Mesendoderm (in vitro differentiated cells): Measurements from ENCODE around the gene HECA.

Source experiments
- DNase-seq: peaks from one replicate; pipeline ENCODE4 v3.0.0; 2013
- H2AK5ac ChIP-seq: 2 replicates; pipeline ENCODE4 v1.6.1; 2013; ENCODE audit warnings: low read length, inconsistent platforms
- H2BK120ac ChIP-seq: 2 replicates; pipeline ENCODE4 v1.6.1; 2013; ENCODE audit warnings: low read depth, mild to moderate bottlenecking, low read length, moderate library complexity, mixed read lengths
- H2BK15ac ChIP-seq: replicated peaks from 2 replicates; pipeline ENCODE4 v1.6.1; 2013; ENCODE audit warnings: low read depth, mild to moderate bottlenecking, moderate library complexity
- H2BK5ac ChIP-seq: 2 replicates; pipeline ENCODE4 v1.6.1; 2013; ENCODE audit warnings: low read length, inconsistent platforms
- H3K18ac ChIP-seq: 2 replicates; pipeline ENCODE4 v1.6.1; 2013; ENCODE audit warnings: mild to moderate bottlenecking, low read length, mixed read lengths
- H3K23ac ChIP-seq: one replicate; pipeline ENCODE4 v1.6.1; 2013; ENCODE audit warnings: low read length
- H3K27ac ChIP-seq: 2 replicates; pipeline ENCODE4 v1.5.1; 2013; ENCODE audit warnings: low read depth, mild to moderate bottlenecking, inconsistent platforms, low read length, moderate library complexity
- H3K27me3 ChIP-seq: 2 replicates; pipeline ENCODE4 v1.6.1; 2013; ENCODE audit warnings: low read length, control low read depth, mild to moderate bottlenecking, inconsistent platforms; ENCODE audit not compliant: insufficient read depth, poor library complexity
- H3K36me3 ChIP-seq: 2 replicates; pipeline ENCODE4 v1.6.1; 2013; ENCODE audit warnings: low read length, inconsistent platforms; ENCODE audit not compliant: control insufficient read depth, insufficient read depth
- H3K4ac ChIP-seq: one replicate; pipeline ENCODE4 v1.6.1; 2013; ENCODE audit warnings: low read depth, mild to moderate bottlenecking, low read length, moderate library complexity
- H3K4me1 ChIP-seq: 2 replicates; pipeline ENCODE4 v1.6.1; 2013; ENCODE audit warnings: low read depth, low read length, inconsistent platforms; ENCODE audit not compliant: control insufficient read depth
- H3K4me2 ChIP-seq: 2 replicates; pipeline ENCODE4 v1.6.1; 2013; ENCODE audit warnings: low read length
- H3K4me3 ChIP-seq: 2 replicates; pipeline ENCODE4 v1.5.1; 2013; ENCODE audit warnings: mild to moderate bottlenecking, low read length
- H3K56ac ChIP-seq: one replicate; pipeline ENCODE4 v1.6.1; 2013; ENCODE audit warnings: low read length
- H3K79me1 ChIP-seq: 2 replicates; pipeline ENCODE4 v1.6.1; 2013; ENCODE audit warnings: low read length, inconsistent platforms
- H3K79me2 ChIP-seq: 2 replicates; pipeline ENCODE4 v1.6.1; 2013; ENCODE audit warnings: mild to moderate bottlenecking, low read length; ENCODE audit not compliant: control insufficient read depth, insufficient read depth
- H3K9ac ChIP-seq: 2 replicates; pipeline ENCODE4 v1.6.1; 2013; ENCODE audit warnings: low read length, inconsistent platforms
- H4K5ac ChIP-seq: one replicate; pipeline ENCODE4 v1.6.1; 2013; ENCODE audit warnings: low read length
- H4K8ac ChIP-seq: one replicate; pipeline ENCODE4 v1.6.1; 2013; ENCODE audit warnings: low read depth, mild to moderate bottlenecking, control low read depth, low read length, moderate library complexity
- WGBS: extraction: QIAGEN DNeasy Blood & Tissue Kit; methylation state at CpG from one replicate; pipeline ENCODE4 v1.1.7; 2013; ENCODE audit warnings: low lambda C conversion rate, missing lambda C conversion rate; ENCODE audit not compliant: insufficient coverage; ENCODE audit errors: extremely low coverage; 5-methylcytosine and 5-hydroxymethylcytosine counted together

Gene HECA

GRCh38 chr6:139186242-139186641 is 51.4 kb downstream of the HECA start:
- WGBS = no CpG with 5 or more reads among the region's 3 CpGs
- Histone ChIP-seq H3K79me2 (no peaks in the 10 kb centered on the region), H3K4me2 (no peak overlapping the region)

GRCh38 chr6:139186692-139187091 is 51.8 kb downstream of the HECA start:
- Histone ChIP-seq H3K27ac (no peak overlapping the region), H3K56ac (no peak overlapping the region), H2BK5ac (no peak overlapping the region), H2BK15ac (no peak overlapping the region), H4K8ac (no peak overlapping the region), H4K5ac (no peak overlapping the region), H3K4ac (no peak overlapping the region), H2BK120ac (no peak overlapping the region), H3K23ac (no peak overlapping the region), H3K36me3 (no peaks in the 10 kb centered on the region), H3K18ac (no peak overlapping the region), H3K4me3 (no peak overlapping the region), H3K79me1 (no peaks in the 10 kb centered on the region), H2AK5ac (no peak overlapping the region), H3K4me2 (no peak overlapping the region), H3K27me3 (no peaks in the 10 kb centered on the region), H3K9ac (no peak overlapping the region), H3K79me2 (no peaks in the 10 kb centered on the region), H3K4me1 (peaks cover 2% of the 10 kb centered on the region)
- WGBS = no CpG with 5 or more reads among the region's 1 CpG
- DNase-seq = no peak

More at GRCh38 chr6:139186242-139186641, 51.4 kb downstream of the HECA start:
- no peak overlapping the region for H4K5ac ChIP-seq
- H3K23ac ChIP-seq = no peak overlapping the region
- no peak overlapping the region for H2BK5ac ChIP-seq
- H2BK120ac ChIP-seq = no peak overlapping the region
- H3K18ac ChIP-seq = no peak overlapping the region
- H3K56ac ChIP-seq = no peak overlapping the region
- no peak overlapping the region for H4K8ac ChIP-seq
- no peak overlapping the region for H2AK5ac ChIP-seq
- no peak overlapping the region for H3K9ac ChIP-seq
- H2BK15ac ChIP-seq = no peak overlapping the region
- H3K27ac ChIP-seq = no peak overlapping the region
- no peak for DNase-seq
- H3K79me1 ChIP-seq = no peaks in the 10 kb centered on the region
- H3K36me3 ChIP-seq = no peaks in the 10 kb centered on the region
- no peak overlapping the region for H3K4me3 ChIP-seq
- H3K4me1 ChIP-seq = peaks cover 2% of the 10 kb centered on the region
- H3K27me3 ChIP-seq = no peaks in the 10 kb centered on the region
- no peak overlapping the region for H3K4ac ChIP-seq

GRCh38 chr6:139187489-139187888 is 52.6 kb downstream of the HECA start:
- no peaks in the 10 kb centered on the region for H3K36me3 ChIP-seq
- H2BK5ac ChIP-seq = no peak overlapping the region
- H3K23ac ChIP-seq = no peak overlapping the region
- no peak overlapping the region for H4K8ac ChIP-seq
- H3K4me3 ChIP-seq = no peak overlapping the region
- H3K56ac ChIP-seq = no peak overlapping the region
- no peak overlapping the region for H3K4me2 ChIP-seq
- DNase-seq = peak; percentile 26
- no peaks in the 10 kb centered on the region for H3K27me3 ChIP-seq
- no peaks in the 10 kb centered on the region for H3K79me1 ChIP-seq
- no CpG with 5 or more reads among the region's 4 CpGs for whole genome bisulfite sequencing
- no peak overlapping the region for H3K9ac ChIP-seq
- H3K4me1 ChIP-seq = peaks cover 2% of the 10 kb centered on the region
- no peak overlapping the region for H3K4ac ChIP-seq
- H4K5ac ChIP-seq = no peak overlapping the region
- H3K79me2 ChIP-seq = no peaks in the 10 kb centered on the region
- no peak overlapping the region for H2BK120ac ChIP-seq
- no peak overlapping the region for H2AK5ac ChIP-seq
- no peak overlapping the region for H2BK15ac ChIP-seq
- no peak overlapping the region for H3K18ac ChIP-seq
- H3K27ac ChIP-seq = no peak overlapping the region

GRCh38 chr6:139189665-139190064 is 54.8 kb downstream of the HECA start:
- no peak overlapping the region for H2AK5ac ChIP-seq
- H3K56ac ChIP-seq = no peak overlapping the region
- no peak overlapping the region for H2BK120ac ChIP-seq
- H3K27ac ChIP-seq = no peak overlapping the region
- H3K9ac ChIP-seq = no peak overlapping the region
- no peak overlapping the region for H4K8ac ChIP-seq
- no peak for DNase-seq
- WGBS = no CpG with 5 or more reads among the region's 3 CpGs
- no peaks in the 10 kb centered on the region for H3K27me3 ChIP-seq
- H3K79me1 ChIP-seq = no peaks in the 10 kb centered on the region
- no peak overlapping the region for H4K5ac ChIP-seq
- H3K4me3 ChIP-seq = no peak overlapping the region
- no peak overlapping the region for H3K4me2 ChIP-seq
- H2BK15ac ChIP-seq = no peak overlapping the region
- no peaks in the 10 kb centered on the region for H3K36me3 ChIP-seq
- H2BK5ac ChIP-seq = no peak overlapping the region
- H3K4me1 ChIP-seq = peaks cover 2% of the 10 kb centered on the region
- H3K4ac ChIP-seq = no peak overlapping the region
- no peak overlapping the region for H3K23ac ChIP-seq
- no peak overlapping the region for H3K18ac ChIP-seq
- H3K79me2 ChIP-seq = no peaks in the 10 kb centered on the region

GRCh38 chr6:139194740-139195139 is 59.9 kb downstream of the HECA start:
- Histone ChIP-seq H2AK5ac (no peak overlapping the region), H3K4me1 (no peaks in the 10 kb centered on the region), H2BK15ac (no peak overlapping the region), H3K79me2 (no peaks in the 10 kb centered on the region), H3K23ac (no peak overlapping the region), H3K4me2 (no peak overlapping the region), H3K27me3 (no peaks in the 10 kb centered on the region), H3K36me3 (no peaks in the 10 kb centered on the region), H2BK120ac (no peak overlapping the region), H2BK5ac (no peak overlapping the region), H3K4ac (no peak overlapping the region), H3K4me3 (no peak overlapping the region), H3K56ac (no peak overlapping the region), H3K18ac (no peak overlapping the region), H4K8ac (no peak overlapping the region), H4K5ac (no peak overlapping the region), H3K79me1 (no peaks in the 10 kb centered on the region), H3K27ac (no peak overlapping the region), H3K9ac (no peak overlapping the region)
- peak; percentile 26 for DNase-seq
- no CpG with 5 or more reads among the region's 3 CpGs for WGBS

- Histone ChIP-seq H2BK5ac (no peak overlapping the region), H4K5ac (no peak overlapping the region), H3K4me3 (no peak overlapping the region), H2BK120ac (no peak overlapping the region), H3K27me3 (no peaks in the 10 kb centered on the region), H2BK15ac (no peak overlapping the region), H3K79me2 (no peaks in the 10 kb centered on the region), H3K56ac (no peak overlapping the region), H3K4ac (no peak overlapping the region), H3K79me1 (no peaks in the 10 kb centered on the region), H3K27ac (no peak overlapping the region), H3K36me3 (no peaks in the 10 kb centered on the region), H2AK5ac (no peak overlapping the region), H4K8ac (no peak overlapping the region), H3K18ac (no peak overlapping the region), H3K23ac (no peak overlapping the region), H3K4me2 (no peak overlapping the region), H3K9ac (no peak overlapping the region), H3K4me1 (no peaks in the 10 kb centered on the region)
- DNase-seq = no peak
- no CpG with 5 or more reads among the region's 4 CpGs for WGBS
Observed at GRCh38 chr6:139198529-139199288, 63.8 kb downstream of the HECA start.
